PFSK-1 (cell line): ENCODE data around the gene PAQR5.

ENCODE experiments used
- FOXP2 ChIP-seq: optimal IDR thresholded peaks from 2 replicates; pipeline ENCODE3; 2011; ENCODE audit warnings: borderline replicate concordance, control low read depth, inconsistent platforms; ENCODE audit not compliant: insufficient read depth; ENCODE audit errors: extremely low read length, extremely low read depth
- POLR2AphosphoS5 ChIP-seq: IDR thresholded peaks from 2 replicates; pipeline ENCODE4 v1.6.1; 2012; ENCODE audit warnings: low read depth, mild to moderate bottlenecking, control low read depth, low read length, moderate library complexity
- SIN3A ChIP-seq: IDR thresholded peaks from 2 replicates; pipeline ENCODE4 v1.6.1; 2012; ENCODE audit warnings: mild to moderate bottlenecking, low read length, moderate library complexity, borderline replicate concordance; ENCODE audit not compliant: insufficient read depth
- TAF1 ChIP-seq: IDR thresholded peaks from 2 replicates; pipeline ENCODE4 v1.6.1; 2012; ENCODE audit warnings: low read length, control low read depth, borderline replicate concordance; ENCODE audit not compliant: insufficient read depth
- TF ChIP-seq, protein P1 (sequence below), 2 experiments: IDR thresholded peaks; 2 replicates each; pipeline versions ENCODE4 v1.6.1 to v1.8.0; 2011 to 2012; ENCODE audit warnings: low read depth in 2 of 2, low read length in 2 of 2, control low read depth in 1 of 2, inconsistent platforms in 1 of 2, mild to moderate bottlenecking in 1 of 2, moderate library complexity in 1 of 2; ENCODE audit not compliant: insufficient read depth in 1 of 2

Gene PAQR5

DNA sequence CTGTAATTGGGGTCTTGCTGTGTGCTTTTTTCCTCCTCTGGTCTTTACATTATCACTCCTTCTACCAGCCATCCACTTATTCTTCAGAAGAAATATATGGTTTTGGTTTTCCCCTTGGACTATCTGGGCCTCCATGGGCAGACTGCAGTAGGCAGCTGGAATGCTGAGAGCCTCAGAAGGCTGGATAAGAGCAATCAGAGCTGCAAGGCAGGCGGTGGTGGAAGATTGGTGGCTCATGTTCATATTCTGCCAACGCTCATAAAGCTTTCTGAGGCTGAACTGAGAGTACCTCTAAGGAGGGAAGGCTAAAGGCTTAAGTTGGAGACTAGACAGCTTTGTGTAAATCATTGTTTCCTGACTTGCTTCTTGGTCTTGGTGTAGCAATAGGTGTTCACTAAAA lies 148.2 kb downstream of the PAQR5 start:
- TF ChIP-seq POLR2AphosphoS5 (no peak), FOXP2 (no peak), TAF1 (no peak), SIN3A (no peak)
- TF ChIP-seq, protein P1, sequence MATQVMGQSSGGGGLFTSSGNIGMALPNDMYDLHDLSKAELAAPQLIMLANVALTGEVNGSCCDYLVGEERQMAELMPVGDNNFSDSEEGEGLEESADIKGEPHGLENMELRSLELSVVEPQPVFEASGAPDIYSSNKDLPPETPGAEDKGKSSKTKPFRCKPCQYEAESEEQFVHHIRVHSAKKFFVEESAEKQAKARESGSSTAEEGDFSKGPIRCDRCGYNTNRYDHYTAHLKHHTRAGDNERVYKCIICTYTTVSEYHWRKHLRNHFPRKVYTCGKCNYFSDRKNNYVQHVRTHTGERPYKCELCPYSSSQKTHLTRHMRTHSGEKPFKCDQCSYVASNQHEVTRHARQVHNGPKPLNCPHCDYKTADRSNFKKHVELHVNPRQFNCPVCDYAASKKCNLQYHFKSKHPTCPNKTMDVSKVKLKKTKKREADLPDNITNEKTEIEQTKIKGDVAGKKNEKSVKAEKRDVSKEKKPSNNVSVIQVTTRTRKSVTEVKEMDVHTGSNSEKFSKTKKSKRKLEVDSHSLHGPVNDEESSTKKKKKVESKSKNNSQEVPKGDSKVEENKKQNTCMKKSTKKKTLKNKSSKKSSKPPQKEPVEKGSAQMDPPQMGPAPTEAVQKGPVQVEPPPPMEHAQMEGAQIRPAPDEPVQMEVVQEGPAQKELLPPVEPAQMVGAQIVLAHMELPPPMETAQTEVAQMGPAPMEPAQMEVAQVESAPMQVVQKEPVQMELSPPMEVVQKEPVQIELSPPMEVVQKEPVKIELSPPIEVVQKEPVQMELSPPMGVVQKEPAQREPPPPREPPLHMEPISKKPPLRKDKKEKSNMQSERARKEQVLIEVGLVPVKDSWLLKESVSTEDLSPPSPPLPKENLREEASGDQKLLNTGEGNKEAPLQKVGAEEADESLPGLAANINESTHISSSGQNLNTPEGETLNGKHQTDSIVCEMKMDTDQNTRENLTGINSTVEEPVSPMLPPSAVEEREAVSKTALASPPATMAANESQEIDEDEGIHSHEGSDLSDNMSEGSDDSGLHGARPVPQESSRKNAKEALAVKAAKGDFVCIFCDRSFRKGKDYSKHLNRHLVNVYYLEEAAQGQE (IDR thresholded peaks at IDR 0.05; ENCODE audit: insufficient read depth in 1 of 2, low read depth in 2 of 2, low read length in 2 of 2): no peak

- TF ChIP-seq, protein P1 (IDR thresholded peaks at IDR 0.05; ENCODE audit: insufficient read depth in 1 of 2, low read depth in 2 of 2, low read length in 2 of 2): no peak
- no peak for TF ChIP-seq SIN3A
- TF ChIP-seq FOXP2: no peak
- TF ChIP-seq POLR2AphosphoS5: no peak
- no peak for TF ChIP-seq TAF1
Measured at GRCh38 chr15:69450968-69451695, 152.4 kb downstream of the PAQR5 start.

DNA sequence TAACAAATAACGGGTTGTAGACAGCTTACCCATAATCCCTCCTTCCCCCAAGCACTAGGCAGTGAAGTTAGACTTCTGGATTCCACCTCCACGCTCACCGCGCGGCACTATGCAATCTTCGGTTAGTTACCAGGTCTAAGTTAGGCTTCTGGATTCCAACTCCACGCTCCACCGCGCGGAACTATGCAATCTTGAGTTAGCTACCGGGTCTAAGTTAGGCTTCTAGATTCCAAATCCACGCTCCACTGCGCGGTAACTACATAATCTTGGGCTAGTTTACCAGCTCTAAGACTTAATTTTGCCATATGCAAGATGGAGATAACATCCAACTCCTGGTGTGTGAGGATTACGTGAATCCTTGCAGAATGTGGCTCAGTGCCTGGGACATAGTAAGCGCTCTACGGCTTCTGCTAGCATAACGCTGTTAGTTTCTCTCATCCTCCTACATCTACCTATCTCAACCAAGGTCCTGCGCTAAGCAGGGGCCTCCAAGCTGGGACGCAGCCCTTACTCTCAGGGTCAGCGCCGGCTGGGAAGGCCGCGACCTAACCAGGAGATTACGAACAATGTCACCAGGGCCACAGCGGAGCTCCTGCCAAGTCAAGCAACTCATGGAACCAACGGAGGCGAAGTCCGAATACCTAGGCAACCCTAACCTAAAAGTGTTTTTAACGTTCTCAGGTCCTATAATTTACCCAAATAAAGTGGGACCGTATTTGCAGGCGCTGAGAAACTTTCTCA lies 153.4 kb downstream of the PAQR5 start:
- TF ChIP-seq SIN3A (no peak), FOXP2 (no peak)
- TF ChIP-seq, protein P1 (IDR thresholded peaks at IDR 0.05; ENCODE audit: insufficient read depth in 1 of 2, low read depth in 2 of 2, low read length in 2 of 2): no peak

- TF ChIP-seq POLR2AphosphoS5: peak; percentile 100
- peak; percentile 100 for TF ChIP-seq TAF1
- TF ChIP-seq SIN3A: peak; percentile 82; the same call in 1 of the 2 replicates
- TF ChIP-seq, protein P1 (IDR thresholded peaks at IDR 0.05; ENCODE audit: insufficient read depth in 1 of 2, low read depth in 2 of 2, low read length in 2 of 2): peak; percentile 71 to 83; a peak in 3 of 4 replicates
- TF ChIP-seq FOXP2: peak; percentile 62
Measured at GRCh38 chr15:69452692-69453521, 154.2 kb downstream of the PAQR5 start, which contains the start of gene RPLP1. Gene RPLP1, plus strand, starts transcription at chr15:69452818. Its CDS starts 131 bp downstream, at chr15:69452949.
